HUES64 (cell line): ENCODE measurements around the gene INVS.

Source experiments
- H3K27ac ChIP-seq: 2 replicates; pipeline ENCODE4 v1.7.0; 2013; ENCODE audit warnings: low read depth, low read length, inconsistent platforms
- H3K27me3 ChIP-seq: 2 replicates; pipeline ENCODE4 v1.6.1; 2013; ENCODE audit warnings: mild to moderate bottlenecking, low read length; ENCODE audit not compliant: insufficient read depth
- H3K36me3 ChIP-seq: 2 replicates; pipeline ENCODE4 v1.6.1; 2013; ENCODE audit warnings: mild to moderate bottlenecking, low read length; ENCODE audit not compliant: insufficient read depth
- H3K4me1 ChIP-seq: 2 replicates; pipeline ENCODE4 v1.6.1; 2013; ENCODE audit warnings: mild to moderate bottlenecking, low read length, moderate library complexity; ENCODE audit not compliant: insufficient read depth
- H3K4me3 ChIP-seq: 2 replicates; pipeline ENCODE4 v1.5.1; 2013; ENCODE audit warnings: mild to moderate bottlenecking, low read length, moderate library complexity
- H3K9ac ChIP-seq: 2 replicates; pipeline ENCODE4 v1.6.1; 2013; ENCODE audit warnings: mild to moderate bottlenecking, low read depth, low read length
- H3K9me3 ChIP-seq: 2 replicates; pipeline ENCODE4 v1.6.1; 2013; ENCODE audit warnings: low read depth, low read length; ENCODE audit not compliant: insufficient read depth
- WGBS: fragments of 150-250, 120-280 bp; methylation state at CpG from one replicate; pipeline ENCODE4 v1.1.7; 2013; ENCODE audit warnings: missing lambda C conversion rate; 5-methylcytosine and 5-hydroxymethylcytosine counted together

The INVS gene

GRCh38 chr9:100099722-100100042 is 639 bp downstream of the INVS start:
- H3K4me1 ChIP-seq: peaks cover 18% of the 10 kb centered on the region
- peak overlapping the region; percentile 86 for H3K4me3 ChIP-seq
- no peaks in the 10 kb centered on the region for H3K9me3 ChIP-seq
- H3K36me3 ChIP-seq: peaks cover 6% of the 10 kb centered on the region; the same call in 1 of the 2 replicates
- H3K27ac ChIP-seq: peak overlapping the region; percentile 19; the same call in 1 of the 2 replicates
- no peaks in the 10 kb centered on the region for H3K27me3 ChIP-seq
- 20% methylated on average over 10 of the region's 10 CpGs for WGBS
- peak overlapping the region; percentile 71 for H3K9ac ChIP-seq

- no peaks in the 10 kb centered on the region for H3K27me3 ChIP-seq
- peak overlapping the region; percentile 86 for H3K4me3 ChIP-seq
- 90% methylated on average over 1 of the region's 2 CpGs for WGBS
- peaks cover 20% of the 10 kb centered on the region for H3K4me1 ChIP-seq
- H3K9ac ChIP-seq: no peak overlapping the region
- no peaks in the 10 kb centered on the region for H3K9me3 ChIP-seq
- no peak overlapping the region for H3K27ac ChIP-seq
- H3K36me3 ChIP-seq: peaks cover 11% of the 10 kb centered on the region
Observed at GRCh38 chr9:100100146-100100667, 1.2 kb downstream of the INVS start.

- Histone ChIP-seq H3K27me3 (no peaks in the 10 kb centered on the region), H3K36me3 (peaks cover 25% of the 10 kb centered on the region), H3K4me3 (no peak overlapping the region), H3K4me1 (peaks cover 20% of the 10 kb centered on the region), H3K9ac (no peak overlapping the region), H3K27ac (no peak overlapping the region), H3K9me3 (no peaks in the 10 kb centered on the region)
- 92% methylated on average over 6 of the region's 6 CpGs for whole genome bisulfite sequencing
Observed at GRCh38 chr9:100101608-100102007, 2.6 kb downstream of the INVS start.

- H3K4me1 ChIP-seq: peaks cover 13% of the 10 kb centered on the region
- H3K36me3 ChIP-seq: peaks cover 49% of the 10 kb centered on the region
- no peaks in the 10 kb centered on the region for H3K27me3 ChIP-seq
- no peak overlapping the region for H3K27ac ChIP-seq
- H3K4me3 ChIP-seq: no peak overlapping the region
- WGBS: 83% methylated on average over 4 of the region's 4 CpGs
- 0 out of 2 replicates have a peak overlapping the region, but pooled peaks have one; percentile 18 for H3K9ac ChIP-seq
- no peaks in the 10 kb centered on the region for H3K9me3 ChIP-seq
Observed at GRCh38 chr9:100104314-100104713, 5.3 kb downstream of the INVS start.

GRCh38 chr9:100105861-100106260 is 6.8 kb downstream of the INVS start:
- H3K9ac ChIP-seq: no peak overlapping the region
- H3K27me3 ChIP-seq: no peaks in the 10 kb centered on the region
- 0% methylated on average over 1 of the region's 1 CpG for WGBS
- peaks cover 53% of the 10 kb centered on the region for H3K36me3 ChIP-seq
- no peaks in the 10 kb centered on the region for H3K9me3 ChIP-seq
- peaks cover 11% of the 10 kb centered on the region; the same call in 1 of the 2 replicates for H3K4me1 ChIP-seq
- no peak overlapping the region for H3K4me3 ChIP-seq
- no peak overlapping the region for H3K27ac ChIP-seq

GRCh38 chr9:100106616-100107015 is 7.6 kb downstream of the INVS start:
- peaks cover 50% of the 10 kb centered on the region for H3K36me3 ChIP-seq
- H3K4me1 ChIP-seq: peaks cover 11% of the 10 kb centered on the region; the same call in 1 of the 2 replicates
- no peak overlapping the region for H3K4me3 ChIP-seq
- 95% methylated on average over 2 of the region's 2 CpGs for WGBS
- no peak overlapping the region for H3K27ac ChIP-seq
- H3K9me3 ChIP-seq: no peaks in the 10 kb centered on the region
- no peaks in the 10 kb centered on the region for H3K27me3 ChIP-seq
- H3K9ac ChIP-seq: no peak overlapping the region

- Histone ChIP-seq H3K27ac (no peak overlapping the region), H3K27me3 (no peaks in the 10 kb centered on the region), H3K36me3 (peaks cover 50% of the 10 kb centered on the region), H3K4me3 (no peak overlapping the region), H3K9ac (no peak overlapping the region), H3K4me1 (peaks cover 21% of the 10 kb centered on the region; the same call in 1 of the 2 replicates), H3K9me3 (no peaks in the 10 kb centered on the region)
- 100% methylated on average over 2 of the region's 2 CpGs for WGBS
Observed at GRCh38 chr9:100108559-100108958, 9.5 kb downstream of the INVS start.

GRCh38 chr9:100111235-100111634 is 12.2 kb downstream of the INVS start:
- Histone ChIP-seq H3K9ac (no peak overlapping the region), H3K36me3 (peaks cover 33% of the 10 kb centered on the region), H3K27me3 (no peaks in the 10 kb centered on the region), H3K9me3 (no peaks in the 10 kb centered on the region), H3K4me3 (no peak overlapping the region), H3K27ac (no peak overlapping the region), H3K4me1 (0 out of 2 replicates have a peak, but pooled peaks cover 11% of the 10 kb centered on the region)
- 90% methylated on average over 4 of the region's 4 CpGs for whole genome bisulfite sequencing

- H3K4me3 ChIP-seq: no peak overlapping the region
- no peaks in the 10 kb centered on the region for H3K27me3 ChIP-seq
- 0 out of 2 replicates have a peak, but pooled peaks cover 11% of the 10 kb centered on the region for H3K4me1 ChIP-seq
- H3K36me3 ChIP-seq: peaks cover 17% of the 10 kb centered on the region
- WGBS: 67% methylated on average over 1 of the region's 2 CpGs
- H3K9ac ChIP-seq: no peak overlapping the region
- no peak overlapping the region; the same call in 1 of the 2 replicates for H3K27ac ChIP-seq
- no peaks in the 10 kb centered on the region for H3K9me3 ChIP-seq
Observed at GRCh38 chr9:100112677-100113336, 13.8 kb downstream of the INVS start.

GRCh38 chr9:100117316-100117715 is 18.3 kb downstream of the INVS start:
- H3K4me1 ChIP-seq: 0 out of 2 replicates have a peak, but pooled peaks cover 8% of the 10 kb centered on the region
- H3K27me3 ChIP-seq: no peaks in the 10 kb centered on the region
- H3K9me3 ChIP-seq: no peaks in the 10 kb centered on the region
- H3K4me3 ChIP-seq: no peak overlapping the region
- H3K9ac ChIP-seq: no peak overlapping the region
- H3K36me3 ChIP-seq: no peaks in the 10 kb centered on the region
- 96% methylated on average over 25 of the region's 25 CpGs for WGBS
- no peak overlapping the region for H3K27ac ChIP-seq

GRCh38 chr9:100120286-100120685 is 21.2 kb downstream of the INVS start:
- Histone ChIP-seq H3K36me3 (no peaks in the 10 kb centered on the region), H3K4me1 (no peaks in the 10 kb centered on the region), H3K9me3 (no peaks in the 10 kb centered on the region), H3K27me3 (no peaks in the 10 kb centered on the region), H3K4me3 (no peak overlapping the region), H3K9ac (no peak overlapping the region), H3K27ac (no peak overlapping the region)
- 97% methylated on average over 2 of the region's 2 CpGs for WGBS
